Peyer's patch (tissue), 4 donors: ENCODE measurements around the gene MTRFR. TPM values are rescaled to one million over a fixed set of nuclear protein-coding genes. Genes with fewer than 3 reads are reported as not detected.

Source experiments
- DNase-seq, 3 donors: peaks; one replicate each; pipeline ENCODE4 v3.0.0-alpha.2; 2017 to 2019
- H3K27ac ChIP-seq, 4 donors: fragments of 200-600 bp; sonication (generic); one replicate each; pipeline ENCODE4 v1.5.1; 2016 to 2019
- H3K27me3 ChIP-seq, 2 donors: fragments of 200-600 bp; sonication (generic); one replicate each; pipeline ENCODE4 v1.5.1; 2019
- H3K36me3 ChIP-seq, 3 donors: fragments of 200-600 bp; sonication (generic); one replicate each; pipeline ENCODE4 v1.5.1; 2016 to 2019
- H3K4me1 ChIP-seq, 4 donors: fragments of 200-600 bp; sonication (generic); one replicate each; pipeline ENCODE4 v1.5.1; 2016 to 2019
- H3K4me3 ChIP-seq, 4 donors: fragments of 200-600 bp; sonication (generic); 1 replicate in 3 of 4; 2 replicates in 1 of 4; pipeline ENCODE4 v1.5.1; 2016 to 2019; ENCODE audit warnings: mild to moderate bottlenecking in 1 of 4
- H3K9me3 ChIP-seq, 4 donors: fragments of 200-600 bp; sonication (generic); one replicate each; pipeline ENCODE4 v1.5.1; 2016 to 2019; ENCODE audit warnings: mild to moderate bottlenecking in 1 of 4
- POLR2A ChIP-seq, 2 donors: fragments of 450-650 bp; IDR thresholded peaks; one replicate each; pipeline ENCODE4 v1.5.1; 2017; ENCODE audit warnings: antibody characterized with exemption in 2 of 2, mild to moderate bottlenecking in 2 of 2, moderate library complexity in 2 of 2
- small RNA-seq, 2 donors: library from RNA; depleted of rRNA; stranded (forward); fragments of <200 nt; gene quantifications; one replicate each; pipeline ENCODE3, GENCODE V24; 2016
- total RNA-seq, 4 donors: library from RNA; depleted of rRNA; stranded (reverse); fragments of >200 nt; gene quantifications; one replicate each; pipeline ENCODE4 v1.1.0, GENCODE V29; 2016
- TF ChIP-seq, protein P1 (sequence below), 6 experiments: fragments of 450-650 bp in 4 of 6; fragments of 200-600 bp in 2 of 6; sonication (generic) in 1 of 6; IDR thresholded peaks; one replicate each; pipeline ENCODE4 v1.5.1; 2017 to 2019; ENCODE audit warnings: antibody characterized with exemption in 6 of 6, mild to moderate bottlenecking in 3 of 6, moderate library complexity in 1 of 6

The MTRFR gene
- total RNA-seq, 4 donors from 2014 or later, result 10.2 to 23.1 (median 17.1) TPM

- Histone ChIP-seq H3K9me3 (no peaks in the 10 kb centered on the region), H3K4me1 (no peaks in the 10 kb centered on the region), H3K27me3 (no peaks in the 10 kb centered on the region), H3K27ac (no peak overlapping the region), H3K4me3 (no peak overlapping the region), H3K36me3 (peaks cover 0 to 27% (median 0%) of the 10 kb centered on the region in 3 donors)
- DNase-seq, result peak in 1 of 3 donors; percentile 32
- TF ChIP-seq, protein P1, sequence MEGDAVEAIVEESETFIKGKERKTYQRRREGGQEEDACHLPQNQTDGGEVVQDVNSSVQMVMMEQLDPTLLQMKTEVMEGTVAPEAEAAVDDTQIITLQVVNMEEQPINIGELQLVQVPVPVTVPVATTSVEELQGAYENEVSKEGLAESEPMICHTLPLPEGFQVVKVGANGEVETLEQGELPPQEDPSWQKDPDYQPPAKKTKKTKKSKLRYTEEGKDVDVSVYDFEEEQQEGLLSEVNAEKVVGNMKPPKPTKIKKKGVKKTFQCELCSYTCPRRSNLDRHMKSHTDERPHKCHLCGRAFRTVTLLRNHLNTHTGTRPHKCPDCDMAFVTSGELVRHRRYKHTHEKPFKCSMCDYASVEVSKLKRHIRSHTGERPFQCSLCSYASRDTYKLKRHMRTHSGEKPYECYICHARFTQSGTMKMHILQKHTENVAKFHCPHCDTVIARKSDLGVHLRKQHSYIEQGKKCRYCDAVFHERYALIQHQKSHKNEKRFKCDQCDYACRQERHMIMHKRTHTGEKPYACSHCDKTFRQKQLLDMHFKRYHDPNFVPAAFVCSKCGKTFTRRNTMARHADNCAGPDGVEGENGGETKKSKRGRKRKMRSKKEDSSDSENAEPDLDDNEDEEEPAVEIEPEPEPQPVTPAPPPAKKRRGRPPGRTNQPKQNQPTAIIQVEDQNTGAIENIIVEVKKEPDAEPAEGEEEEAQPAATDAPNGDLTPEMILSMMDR (IDR thresholded peaks at IDR 0.05), result no peak
- no peak for TF ChIP-seq POLR2A (IDR thresholded peaks at IDR 0.05)
Observed at GRCh38 chr12:123289911-123290310, 56.7 kb downstream of the MTRFR start.

DNA sequence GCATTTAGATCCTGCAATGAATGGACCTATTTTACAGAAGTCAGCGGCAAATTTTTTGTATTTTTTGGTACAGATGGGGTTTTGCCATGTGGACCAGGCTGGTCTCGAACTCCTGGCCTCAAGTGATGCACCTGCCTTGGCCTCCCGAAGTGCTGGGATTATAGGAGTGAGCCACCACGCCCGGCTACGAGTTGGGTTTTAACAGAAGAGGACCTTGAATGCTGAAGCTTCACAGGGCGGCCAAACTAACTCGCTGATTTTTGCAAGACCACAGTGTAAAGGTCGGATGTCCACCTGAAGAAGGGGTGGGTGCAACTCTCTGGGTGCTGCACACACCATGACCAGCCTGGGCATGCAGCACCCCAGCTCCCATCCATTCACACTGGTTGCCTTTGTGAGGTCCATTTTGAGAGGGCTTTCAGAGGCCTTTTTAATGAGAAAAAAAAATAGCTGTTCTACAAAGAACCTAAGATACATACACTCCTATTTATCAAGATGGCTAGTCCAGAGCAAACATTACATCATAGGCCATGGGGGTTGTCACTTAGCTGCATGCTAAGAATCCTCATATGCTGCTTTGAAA lies 60.0 kb downstream of the MTRFR start:
- no peak for TF ChIP-seq POLR2A (IDR thresholded peaks at IDR 0.05)
- TF ChIP-seq, protein P1 (IDR thresholded peaks at IDR 0.05), result no peak
- Histone ChIP-seq H3K4me3 (no peak overlapping the region), H3K27me3 (no peaks in the 10 kb centered on the region), H3K4me1 (no peaks in the 10 kb centered on the region), H3K27ac (no peak overlapping the region), H3K9me3 (no peaks in the 10 kb centered on the region), H3K36me3 (peaks cover 0 to 58% (median 0%) of the 10 kb centered on the region in 3 donors)
- peak in 1 of 3 donors; percentile 30 for DNase-seq

DNA sequence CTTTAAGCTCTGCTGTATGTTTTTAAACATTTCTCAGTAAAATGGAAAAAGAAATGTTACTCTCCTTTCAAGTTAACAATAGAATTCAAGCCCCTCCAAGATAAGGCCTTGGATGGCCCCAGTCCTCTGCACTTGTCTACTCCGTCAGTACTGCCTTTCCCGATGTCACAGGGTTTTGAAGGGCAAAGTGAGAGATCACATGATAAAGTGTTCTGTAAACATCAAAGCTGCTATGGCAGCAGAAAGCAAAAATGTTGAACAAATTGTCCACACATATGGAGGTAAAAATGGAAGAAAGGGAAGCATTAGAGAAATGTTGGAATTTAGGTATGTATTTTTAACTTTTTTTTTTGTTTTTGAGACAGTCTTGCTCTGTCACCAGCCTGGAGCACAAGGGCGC lies 71.9 kb downstream of the MTRFR start:
- Histone ChIP-seq H3K27ac (no peak overlapping the region), H3K4me3 (no peak overlapping the region), H3K36me3 (peaks cover 0 to 97% (median 0%) of the 10 kb centered on the region in 3 donors), H3K27me3 (no peaks in the 10 kb centered on the region), H3K9me3 (no peaks in the 10 kb centered on the region), H3K4me1 (no peaks in the 10 kb centered on the region)
- DNase-seq, result no peak
- TF ChIP-seq, protein P1 (IDR thresholded peaks at IDR 0.05), result no peak
- no peak for TF ChIP-seq POLR2A (IDR thresholded peaks at IDR 0.05)

DNA sequence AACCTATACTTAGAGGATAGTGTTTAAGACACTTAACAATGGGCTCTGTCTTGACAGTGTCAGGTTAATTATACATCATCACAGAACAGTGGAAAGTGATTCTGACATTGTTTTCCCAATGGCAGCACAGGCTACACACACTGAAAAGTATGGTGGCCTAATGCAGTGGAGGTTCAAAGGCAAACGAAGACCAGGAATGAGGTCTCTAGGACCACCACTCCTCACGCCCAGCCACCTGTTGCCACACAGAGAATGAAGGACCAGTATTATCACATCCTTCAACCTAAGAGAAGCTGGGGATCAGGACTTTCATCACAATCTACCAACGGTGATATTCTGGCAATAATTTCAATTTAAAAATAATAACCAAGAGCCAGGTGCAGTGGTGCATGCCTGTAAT lies 73.0 kb downstream of the MTRFR start:
- Histone ChIP-seq H3K4me3 (no peak overlapping the region), H3K9me3 (no peaks in the 10 kb centered on the region), H3K27me3 (no peaks in the 10 kb centered on the region), H3K4me1 (no peaks in the 10 kb centered on the region), H3K27ac (no peak overlapping the region), H3K36me3 (peaks cover 0 to 97% (median 0%) of the 10 kb centered on the region in 3 donors)
- no peak for DNase-seq
- no peak for TF ChIP-seq POLR2A (IDR thresholded peaks at IDR 0.05)
- TF ChIP-seq, protein P1 (IDR thresholded peaks at IDR 0.05), result no peak

Small RNA genes lying within 50 kb of the gene (small RNA-seq; reads per million reads assigned to genes)
- 0 to 0.19 reads per million in 2 donors for gene RNA5SP375

Other genes starting within 250 kb of the MTRFR start
- 10 to 100 TPM; 12.3 to 37.0 (median 23.6) TPM for gene PITPNM2, start 82.3 kb upstream of the MTRFR start, total RNA-seq
- 10 to 100 TPM; 26.0 to 71.0 (median 35.6) TPM for gene MPHOSPH9, start 295 bp upstream of the MTRFR start, total RNA-seq
- 10 to 100 TPM; 29.7 to 78.4 (median 39.1) TPM for gene CDK2AP1, start 38.4 kb downstream of the MTRFR start, total RNA-seq
- gene SBNO1, start 131.4 kb downstream of the MTRFR start, total RNA-seq, result 10 to 100 TPM; 16.2 to 23.9 (median 18.8) TPM
- gene KMT5A, start 150.7 kb downstream of the MTRFR start, total RNA-seq, result 10 to 100 TPM; 32.6 to 99.0 (median 42.6) TPM
- gene RILPL2, start 203.2 kb downstream of the MTRFR start, total RNA-seq, result 1 to 10 TPM in 3 of 4 donors, under 1 TPM in 1; 0.70 to 9.9 (median 2.3) TPM
- 10 to 100 TPM; 23.4 to 64.4 (median 33.2) TPM for gene SNRNP35, start 224.7 kb downstream of the MTRFR start, total RNA-seq